GM13976 (cell line): ENCODE data around the gene UBTD2.

Source experiments
- DNase-seq: peaks from one replicate; pipeline ENCODE4 v3.0.0; 2012; ENCODE audit warnings: low spot score
- CTCF ChIP-seq: IDR thresholded peaks from 2 replicates; pipeline ENCODE4 v1.5.1; 2012; ENCODE audit warnings: borderline replicate concordance, mild to moderate bottlenecking; ENCODE audit not compliant: insufficient read depth; ENCODE audit errors: extremely low read depth, missing control alignments, control extremely low read depth
- in situ Hi-C: fragments of 300-500 bp; cut with MboI; formaldehyde crosslinking; loops from one replicate; pipeline ENCODE4 v1.12.0; 2022; ENCODE audit warnings: low sequenced_read_pairs, mixed read lengths, inconsistent platforms; ENCODE audit not compliant: unreplicated experiment

The UBTD2 gene

GRCh38 chr5:172303572-172304335 lies 20.2 kb upstream of the UBTD2 start:
- in situ Hi-C loops = no loop called here
- DNase-seq = no peak
- TF ChIP-seq CTCF = no peak

DNA sequence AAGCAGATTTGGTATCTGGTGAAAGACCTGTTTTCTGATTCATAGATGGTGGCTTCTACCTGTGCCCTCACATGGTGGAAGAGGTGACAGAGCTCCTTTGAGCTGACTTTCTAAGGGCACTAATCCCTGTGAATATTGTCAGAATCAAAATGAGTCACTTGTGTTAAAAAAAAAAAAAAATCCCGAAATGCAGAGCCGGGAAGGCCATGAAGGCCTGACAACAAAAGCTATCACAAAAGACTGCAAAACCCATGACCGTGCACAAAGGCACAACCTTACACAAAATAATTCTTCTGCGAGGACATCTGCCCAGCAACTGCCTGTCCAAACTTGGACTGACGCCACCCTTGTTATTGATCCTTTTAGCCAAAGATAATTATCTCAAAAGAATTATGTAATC lies 19.6 kb upstream of the UBTD2 start:
- no peak for DNase-seq
- no peak for TF ChIP-seq CTCF
- in situ Hi-C loops = no loop called here

DNA sequence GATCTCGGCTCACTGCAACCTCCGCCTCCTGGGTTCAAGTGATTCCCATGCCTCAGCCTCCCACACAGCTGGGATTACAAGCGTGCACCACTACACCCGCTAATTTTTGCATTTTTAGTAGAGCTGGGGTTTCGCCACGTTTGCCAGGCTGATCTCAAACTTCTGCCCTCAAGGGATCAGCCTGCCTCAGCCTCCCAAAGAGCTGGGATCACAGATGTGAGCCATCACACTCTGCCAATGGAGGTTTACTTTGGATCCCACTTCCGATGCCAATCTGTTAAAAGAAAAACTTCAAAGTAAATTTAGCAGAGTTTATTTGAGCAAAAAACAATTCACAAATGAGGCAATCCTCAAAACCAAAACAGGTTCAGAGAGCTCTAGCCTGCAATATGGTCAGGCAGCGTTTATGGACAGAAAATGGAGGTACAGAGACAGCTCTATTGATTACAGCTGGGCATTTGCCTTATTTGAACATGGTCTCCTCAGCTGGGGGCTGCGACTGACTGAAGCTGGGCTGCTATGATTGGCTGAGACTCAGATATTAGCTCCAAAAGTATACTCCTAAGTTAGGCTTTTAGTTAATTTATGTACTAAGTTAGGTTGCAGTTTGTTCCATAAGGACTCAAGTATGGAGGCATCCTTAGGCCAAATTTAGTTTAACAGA lies 18.6 kb upstream of the UBTD2 start:
- no peak for DNase-seq
- no peak for TF ChIP-seq CTCF
- in situ Hi-C loops = no loop called here

- in situ Hi-C loops = no loop called here
- DNase-seq = no peak
- TF ChIP-seq CTCF = no peak
Observed at GRCh38 chr5:172299916-172300439, 16.4 kb upstream of the UBTD2 start.

DNA sequence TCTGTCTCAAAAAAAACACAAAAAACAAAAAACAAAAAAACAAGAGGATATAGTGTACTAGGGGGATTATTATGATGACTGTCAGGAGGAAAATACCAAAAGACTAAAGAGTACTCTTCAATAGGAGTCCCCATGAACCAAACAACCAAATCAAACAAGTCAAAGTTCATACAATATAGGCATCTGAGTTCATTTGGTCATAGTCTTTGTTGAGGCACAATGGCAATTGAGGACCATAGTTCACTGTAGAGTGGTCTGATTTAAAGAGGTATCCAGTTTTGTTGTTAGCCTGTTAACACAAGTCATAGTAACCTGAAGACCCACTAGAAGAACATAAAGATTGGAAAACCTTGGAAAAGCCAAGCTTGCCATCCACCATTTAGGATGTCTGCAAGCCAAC lies 11.3 kb upstream of the UBTD2 start:
- DNase-seq = no peak
- in situ Hi-C loops = no loop called here
- no peak for TF ChIP-seq CTCF

- no peak for DNase-seq
- in situ Hi-C loops = no loop called here
- no peak for TF ChIP-seq CTCF
Observed at GRCh38 chr5:172293745-172294342, 10.3 kb upstream of the UBTD2 start.
